ENCODE measurements around the gene IRF3.

IRF3 gene

DNA sequence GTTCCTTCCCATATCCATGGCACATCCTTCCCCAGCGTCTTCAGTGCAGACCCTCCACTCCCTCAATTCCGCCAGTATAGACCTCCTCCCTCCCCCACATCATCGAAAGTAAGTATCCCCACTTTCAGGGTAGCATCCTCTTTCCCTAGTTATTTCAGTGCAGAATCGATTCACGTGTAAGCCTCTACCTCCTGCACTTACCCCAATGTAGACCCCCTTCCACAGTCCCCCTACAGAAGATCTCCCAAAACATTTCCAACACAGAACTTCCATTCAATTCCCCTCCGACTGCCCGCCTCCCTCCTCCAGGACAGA is 664 bp downstream of the IRF3 start:
- DNase-seq: no peak

GRCh38 chr19:49664171-49665035 is 1.3 kb downstream of the IRF3 start:
- peak; percentile 72 for DNase-seq

GRCh38 chr19:49663224-49663623 is 2.4 kb downstream of the IRF3 start:
- DNase-seq: no peak

DNA sequence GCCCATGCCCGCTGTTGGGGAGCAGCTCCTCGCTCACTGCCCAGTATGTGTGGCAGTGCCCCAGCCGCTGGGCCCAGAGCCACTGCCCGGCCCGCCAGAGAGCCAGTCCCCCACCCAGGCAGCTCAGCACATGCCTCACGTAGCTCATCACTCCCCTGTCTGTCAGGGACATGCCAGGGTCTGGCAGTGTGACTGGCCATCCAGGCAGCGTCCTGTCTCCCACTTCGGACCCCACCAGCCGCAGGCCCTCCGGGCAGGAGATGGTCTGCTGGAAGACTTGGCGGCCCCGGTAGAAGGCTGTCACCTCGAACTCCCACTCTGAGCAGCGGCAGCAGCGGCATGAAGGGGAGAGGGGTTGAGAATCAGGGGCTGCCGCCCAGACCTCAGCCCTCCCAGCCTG is 3.6 kb downstream of the IRF3 start:
- no peak for DNase-seq

- DNase-seq: no peak
Observed at GRCh38 chr19:49660338-49660961, 5.2 kb downstream of the IRF3 start.

DNA sequence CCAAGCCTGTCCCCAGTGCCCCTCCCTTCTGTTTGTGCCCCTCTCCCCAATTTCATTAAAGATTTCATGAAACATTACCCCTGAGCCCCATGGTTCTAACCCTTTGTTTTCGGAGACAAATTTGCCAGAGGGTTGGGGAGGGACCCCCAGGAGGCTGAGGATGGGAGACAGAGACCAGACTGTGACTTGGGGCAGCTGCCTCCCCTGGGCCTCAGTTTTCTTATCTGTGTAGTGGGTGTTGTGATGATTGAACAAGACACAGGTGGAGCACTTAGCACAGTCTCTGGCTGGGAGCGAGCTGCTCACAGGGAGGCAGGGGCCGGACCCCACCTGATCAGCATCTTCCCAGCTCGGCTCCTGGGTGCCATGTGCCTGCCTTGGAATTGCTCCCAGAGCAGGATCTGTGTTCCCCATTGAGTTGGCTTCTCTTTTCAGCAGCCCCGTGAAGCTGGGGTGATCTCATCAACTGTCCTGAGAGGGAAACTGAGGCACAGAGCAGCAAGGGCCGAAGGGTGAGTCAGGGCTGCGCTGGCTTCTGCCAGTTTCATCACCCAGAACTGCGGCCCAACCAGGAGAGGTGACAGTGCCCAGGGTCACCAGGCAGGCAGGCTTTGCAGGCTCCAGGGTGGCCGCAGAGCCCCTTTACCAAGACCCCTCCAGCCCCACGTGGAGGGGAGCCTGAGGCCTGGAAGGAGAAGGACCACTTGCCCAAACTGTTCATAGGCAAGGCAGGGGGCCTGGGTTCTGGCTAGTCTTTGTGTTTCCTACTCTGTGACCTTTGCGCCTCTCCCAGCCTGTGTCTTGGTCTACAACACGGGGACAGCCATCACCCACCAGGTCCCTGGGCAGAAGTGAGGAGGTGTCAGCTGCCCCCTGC is 6.9 kb downstream of the IRF3 start:
- no peak for DNase-seq

- no peak for DNase-seq
Observed at GRCh38 chr19:49658139-49658517, 7.5 kb downstream of the IRF3 start.

- no peak for DNase-seq
Observed at GRCh38 chr19:49657493-49658138, 8.0 kb downstream of the IRF3 start.

GRCh38 chr19:49656456-49657109 is 9.1 kb downstream of the IRF3 start:
- DNase-seq: no peak

DNA sequence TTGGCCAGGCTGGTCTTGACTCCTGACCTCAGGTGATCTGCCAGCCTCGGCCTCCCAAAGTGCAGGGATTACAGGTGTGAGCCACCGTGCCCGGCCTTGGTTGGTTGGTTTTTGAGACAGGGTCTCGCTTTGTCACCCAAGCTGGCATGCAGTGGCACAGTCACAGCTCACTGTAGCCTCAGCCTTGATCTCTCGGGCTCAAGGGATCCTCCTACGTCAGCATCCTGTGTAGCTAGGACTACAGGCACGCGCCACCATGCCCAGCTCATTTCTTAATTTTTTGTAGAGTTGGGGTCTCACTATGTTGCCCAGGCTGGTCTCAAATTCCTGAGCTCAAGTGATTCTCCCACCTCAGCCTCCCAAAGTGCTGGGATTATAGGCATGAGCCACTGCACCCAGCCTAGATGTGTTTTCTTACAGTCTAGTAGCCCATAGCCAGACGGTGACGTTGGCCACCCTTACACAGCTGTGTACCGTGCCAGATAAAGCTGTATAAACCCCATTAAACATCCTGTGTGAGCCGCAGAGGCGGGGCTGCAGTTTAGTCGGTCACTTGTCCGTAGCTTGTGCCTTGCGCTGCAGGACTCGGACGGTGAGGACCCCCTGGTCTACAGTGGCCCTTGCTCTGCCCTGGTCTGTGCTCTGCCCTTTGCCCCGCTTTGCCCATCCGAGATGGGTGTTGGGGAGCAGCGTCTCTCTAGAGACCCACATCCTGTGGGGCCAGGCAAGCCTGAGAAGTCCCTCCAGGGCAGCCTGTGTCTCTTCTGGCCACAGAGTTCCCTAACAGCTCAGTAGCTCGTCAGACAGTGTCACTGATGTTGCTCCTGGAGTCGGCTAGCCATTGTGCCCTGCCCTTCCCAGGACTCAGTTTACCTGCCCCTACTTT is 9.8 kb downstream of the IRF3 start:
- DNase-seq: no peak

GRCh38 chr19:49654581-49654980 is 11.1 kb downstream of the IRF3 start:
- no peak for DNase-seq

- no peak for DNase-seq
Observed at GRCh38 chr19:49653466-49653806, 12.2 kb downstream of the IRF3 start.

DNA sequence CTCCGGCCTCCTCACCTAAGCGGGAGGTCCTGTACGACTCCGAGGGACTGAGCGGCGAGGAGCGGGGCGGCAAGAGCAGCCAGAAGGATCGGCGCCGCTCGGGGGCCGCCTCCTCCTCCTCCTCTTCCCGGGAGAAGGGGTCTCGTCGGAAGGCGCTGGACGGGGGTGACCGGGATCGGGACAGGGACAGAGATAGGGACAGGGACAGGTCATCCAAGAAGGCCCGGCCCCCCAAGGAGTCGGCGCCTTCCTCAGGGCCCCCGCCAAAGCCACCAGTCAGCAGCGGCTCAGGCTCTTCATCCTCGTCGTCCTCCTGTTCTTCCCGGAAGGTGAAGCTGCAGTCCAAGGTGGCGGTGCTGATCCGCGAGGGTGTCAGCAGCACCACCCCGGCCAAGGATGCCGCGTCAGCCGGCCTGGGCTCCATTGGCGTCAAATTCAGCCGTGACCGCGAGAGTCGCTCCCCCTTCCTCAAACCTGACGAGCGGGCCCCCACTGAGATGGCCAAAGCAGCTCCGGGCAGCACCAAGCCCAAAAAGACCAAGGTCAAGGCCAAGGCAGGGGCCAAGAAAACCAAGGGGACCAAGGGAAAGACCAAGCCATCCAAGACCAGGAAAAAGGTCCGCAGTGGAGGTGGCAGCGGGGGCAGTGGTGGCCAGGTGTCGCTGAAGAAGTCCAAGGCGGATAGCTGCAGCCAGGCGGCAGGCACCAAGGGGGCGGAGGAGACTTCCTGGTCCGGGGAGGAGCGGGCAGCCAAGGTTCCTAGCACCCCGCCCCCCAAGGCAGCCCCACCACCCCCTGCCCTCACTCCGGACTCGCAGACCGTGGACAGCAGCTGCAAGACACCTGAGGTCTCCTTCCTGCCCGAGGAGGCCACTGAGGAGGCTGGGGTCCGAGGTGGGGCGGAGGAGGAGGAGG is 12.8 kb downstream of the IRF3 start:
- DNase-seq: no peak

DNA sequence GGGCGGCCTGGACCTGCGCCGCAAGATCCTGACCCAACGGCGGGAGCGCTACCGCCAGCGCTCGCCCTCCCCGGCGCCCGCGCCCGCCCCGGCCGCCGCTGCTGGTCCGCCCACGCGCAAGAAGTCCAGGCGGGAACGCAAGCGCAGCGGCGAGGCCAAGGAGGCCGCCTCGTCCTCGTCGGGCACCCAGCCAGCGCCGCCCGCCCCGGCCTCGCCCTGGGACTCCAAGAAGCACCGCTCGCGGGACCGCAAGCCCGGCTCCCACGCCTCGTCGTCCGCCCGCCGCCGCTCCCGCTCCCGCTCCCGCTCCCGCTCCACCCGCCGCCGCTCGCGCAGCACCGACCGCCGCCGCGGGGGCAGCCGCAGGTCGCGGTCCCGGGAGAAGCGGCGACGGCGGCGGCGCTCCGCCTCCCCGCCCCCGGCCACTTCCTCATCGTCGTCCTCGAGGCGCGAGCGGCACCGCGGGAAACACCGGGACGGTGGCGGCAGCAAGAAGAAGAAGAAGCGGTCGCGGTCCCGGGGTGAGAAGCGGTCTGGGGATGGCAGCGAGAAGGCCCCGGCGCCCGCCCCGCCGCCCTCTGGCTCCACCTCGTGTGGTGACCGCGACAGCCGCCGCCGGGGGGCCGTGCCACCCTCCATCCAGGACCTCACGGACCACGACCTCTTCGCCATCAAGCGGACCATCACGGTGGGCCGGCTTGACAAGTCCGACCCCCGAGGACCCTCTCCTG is 13.7 kb downstream of the IRF3 start:
- DNase-seq: no peak

GRCh38 chr19:49651029-49651819 is 14.4 kb downstream of the IRF3 start:
- no peak for DNase-seq

DNA sequence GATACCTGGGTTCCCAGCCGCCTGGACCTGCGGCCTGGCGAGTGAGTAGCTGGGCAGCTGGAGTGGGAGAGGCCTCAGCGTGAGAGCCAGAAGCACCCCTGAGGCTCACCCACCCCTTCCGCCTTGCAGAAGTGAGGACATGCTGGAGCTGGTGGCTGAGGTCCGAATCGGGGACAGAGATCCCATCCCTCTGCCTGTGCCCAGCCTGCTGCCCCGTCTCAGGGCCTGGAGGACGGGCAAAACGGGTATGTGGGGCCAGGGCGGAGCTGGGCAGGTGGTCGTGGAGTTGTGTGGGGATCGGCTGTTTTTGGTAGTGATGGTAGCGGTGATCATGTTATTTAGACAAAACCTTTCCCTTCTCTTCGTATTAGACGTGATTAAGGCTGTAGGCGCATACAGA is 19.1 kb downstream of the IRF3 start:
- no peak for DNase-seq

DNA sequence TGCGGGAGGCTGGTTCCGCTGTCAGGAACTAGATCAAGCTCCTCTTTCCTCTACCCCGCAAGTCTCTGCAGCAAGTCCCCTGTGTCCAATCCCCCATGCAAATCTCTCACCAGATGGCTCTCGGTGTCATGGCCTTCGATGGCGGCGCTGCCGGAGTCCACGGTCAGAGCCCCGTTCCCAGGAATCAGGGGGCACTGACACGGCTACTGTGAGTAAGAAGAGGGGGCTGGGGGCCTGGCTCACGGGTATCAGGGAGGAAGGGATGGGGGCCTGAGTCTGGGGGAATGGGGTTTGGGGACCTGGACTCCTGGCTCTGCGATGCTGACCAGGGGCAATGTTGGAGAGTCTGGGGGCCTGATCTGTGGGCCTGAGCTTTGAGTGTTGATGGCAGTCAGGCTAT is 19.7 kb downstream of the IRF3 start:
- no peak for DNase-seq

DNA sequence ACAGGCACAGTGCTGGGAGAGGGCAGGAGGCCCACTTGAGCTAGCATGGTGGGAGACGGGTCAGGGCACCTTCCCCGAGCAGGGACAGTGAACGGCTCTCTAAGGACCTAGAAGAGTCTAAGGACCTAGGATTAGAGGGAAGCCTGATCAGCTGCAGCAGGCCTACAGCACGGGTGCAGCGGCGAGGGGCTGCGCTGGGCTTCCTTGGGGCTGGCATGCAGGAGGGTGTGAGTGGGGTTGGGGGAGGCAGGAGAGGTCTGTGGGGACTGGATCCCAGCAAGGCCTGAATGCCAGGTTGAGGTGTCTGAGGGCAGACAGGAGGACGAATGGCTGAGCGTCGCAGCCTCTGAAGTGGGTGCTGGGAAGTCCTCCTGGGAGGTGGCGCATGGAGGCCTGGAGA is 20.1 kb downstream of the IRF3 start:
- no peak for DNase-seq

- no peak for DNase-seq
Observed at GRCh38 chr19:49643466-49643865, 22.2 kb downstream of the IRF3 start.

Data from NCI-H2029 treated with DMSO at 0.1 percent for 48 hours (cell line).